B cell (primary cell): Measurements from ENCODE around the gene KCNE3. TPM values are rescaled to one million over a fixed set of nuclear protein-coding genes. Genes with fewer than 3 reads are reported as not detected.

Source experiments
- ATAC-seq: fragments of 200-7000 bp; cut with Tn5 transposase; one replicate; pipeline ENCODE4 v1.10.0; 2021; ENCODE audit warnings: low read depth, mild to moderate bottlenecking, moderate number of reproducible peaks, moderate library complexity
- CTCF ChIA-PET: fragments of 350-600 bp; sonication (Branson Sonifier 250); formaldehyde crosslinking; loops from one replicate; lab custom pipeline; 2021; ENCODE audit warnings: antibody characterized with exemption, inconsistent platforms; lab: Charles Lee
- POLR2A ChIA-PET: fragments of 350-600 bp; sonication (Branson Sonifier 250); formaldehyde crosslinking; loops from one replicate; lab custom pipeline; 2021; ENCODE audit warnings: antibody characterized with exemption; lab: Charles Lee
- DNase-seq: peaks from one replicate; pipeline ENCODE4 v3.0.0; 2013
- H2AFZ ChIP-seq: 2 replicates; pipeline ENCODE4 v1.6.1; 2012; ENCODE audit warnings: mild to moderate bottlenecking, low read depth, low read length; ENCODE audit not compliant: insufficient read depth, poor library complexity, severe bottlenecking
- H3K27ac ChIP-seq, 2 donors: 1 replicate in 1 of 2; 2 replicates in 1 of 2; pipeline ENCODE4 v1.5.1; 2012 to 2013; ENCODE audit warnings: low read length in 2 of 2, mild to moderate bottlenecking in 2 of 2, moderate library complexity in 1 of 2
- H3K27me3 ChIP-seq, 4 experiments: fragments of 200-600 bp in 1 of 4; sonication (generic) in 1 of 4; replicated peaks in 1 of 4; 1 replicate in 2 of 4; 2 replicates in 2 of 4; pipeline versions ENCODE4 v1.6.1 to v1.7.0; 2013 to 2016; ENCODE audit warnings: low read length in 3 of 4, mild to moderate bottlenecking in 2 of 4, mixed read lengths in 1 of 4, moderate library complexity in 1 of 4; ENCODE audit not compliant: insufficient read depth in 4 of 4, control insufficient read depth in 3 of 4; ENCODE audit errors: control extremely low read depth in 1 of 4
- H3K36me3 ChIP-seq, 2 experiments: replicated peaks in 1 of 2; 1 replicate in 1 of 2; 2 replicates in 1 of 2; pipeline versions ENCODE4 v1.6.1 to v1.7.1; 2013; ENCODE audit warnings: low read length in 1 of 2; ENCODE audit not compliant: insufficient read depth in 2 of 2, control insufficient read depth in 1 of 2; ENCODE audit errors: control extremely low read depth in 1 of 2, extremely low read depth in 1 of 2
- H3K4me1 ChIP-seq, 2 donors: fragments of 200-600 bp in 1 of 2; sonication (generic) in 1 of 2; 1 replicate in 1 of 2; 2 replicates in 1 of 2; pipeline versions ENCODE4 v1.5.1 to v1.6.1; 2013 to 2017; ENCODE audit warnings: low read length in 2 of 2; ENCODE audit not compliant: control insufficient read depth in 2 of 2, insufficient read depth in 2 of 2
- H3K4me2 ChIP-seq: replicated peaks from 2 replicates; pipeline ENCODE3; 2012; ENCODE audit warnings: mild to moderate bottlenecking, low read depth, low read length; ENCODE audit not compliant: poor library complexity, severe bottlenecking
- H3K4me3 ChIP-seq, 5 experiments: fragments of 200-600 bp in 1 of 5; sonication (generic) in 1 of 5; 1 replicate in 3 of 5; 2 replicates in 2 of 5; pipeline versions ENCODE4 v1.5.1 to v1.7.0; 2011 to 2016; ENCODE audit warnings: low read length in 4 of 5, mild to moderate bottlenecking in 4 of 5, low read depth in 2 of 5, control low read depth in 1 of 5, moderate library complexity in 1 of 5; ENCODE audit not compliant: insufficient read depth in 1 of 5; ENCODE audit errors: control extremely low read depth in 1 of 5, extremely low read depth in 1 of 5
- H3K79me2 ChIP-seq: fragments of 200-600 bp; sonication (generic); one replicate; pipeline ENCODE4 v1.6.0; 2016; ENCODE audit warnings: low read length; ENCODE audit not compliant: control insufficient read depth, insufficient read depth
- H3K9ac ChIP-seq: fragments of 200-600 bp; sonication (generic); 2 replicates; pipeline ENCODE4 v1.6.1; 2017; ENCODE audit warnings: mild to moderate bottlenecking, low read length, moderate library complexity
- H3K9me3 ChIP-seq, 3 donors: one replicate each; pipeline versions ENCODE4 v1.6.1 to v1.7.1; 2013; ENCODE audit warnings: low read length in 2 of 3; ENCODE audit not compliant: control insufficient read depth in 2 of 3, insufficient read depth in 1 of 3; ENCODE audit errors: control extremely low read depth in 1 of 3
- H4K20me1 ChIP-seq: 2 replicates; pipeline ENCODE4 v1.6.0; 2012; ENCODE audit warnings: mild to moderate bottlenecking, low read length; ENCODE audit not compliant: insufficient read depth, control insufficient read depth, poor library complexity, severe bottlenecking
- H3K27ac Mint-ChIP-seq: one replicate; pipeline ENCODE4 v1.8.0; 2021; ENCODE audit warnings: mixed read lengths
- H3K27me3 Mint-ChIP-seq: one replicate; pipeline ENCODE4 v1.8.0; 2021; ENCODE audit warnings: mixed read lengths
- H3K4me1 Mint-ChIP-seq: one replicate; pipeline ENCODE4 v1.8.0; 2021; ENCODE audit warnings: mixed read lengths
- H3K4me3 Mint-ChIP-seq: one replicate; pipeline ENCODE4 v1.8.0; 2021; ENCODE audit warnings: mixed read lengths
- H3K9me3 Mint-ChIP-seq: one replicate; pipeline ENCODE4 v1.8.0; 2022; ENCODE audit warnings: mixed read lengths; ENCODE audit not compliant: insufficient read depth
- CTCF ChIP-seq: fragments of 200-600 bp; IDR thresholded peaks from one replicate; pipeline ENCODE4 v1.8.0; 2022; ENCODE audit warnings: antibody characterized with exemption, mild to moderate bottlenecking
- EZH2 ChIP-seq: IDR thresholded peaks from 2 replicates; pipeline ENCODE4 v1.6.1; 2012; ENCODE audit warnings: borderline replicate concordance, low read depth, mild to moderate bottlenecking, moderate library complexity, low read length; ENCODE audit not compliant: insufficient read depth, poor library complexity, severe bottlenecking
- WGBS: methylation state at CpG from one replicate; pipeline ENCODE4 v1.1.5; 2013; ENCODE audit warnings: missing lambda C conversion rate; ENCODE audit not compliant: insufficient coverage; 5-methylcytosine and 5-hydroxymethylcytosine counted together
- intact Hi-C: fragments of 100-400 bp; cut with micrococcal nuclease; formaldehyde crosslinking; loops from one replicate; pipeline ENCODE4 v1.10.0; 2022
- polyA plus RNA-seq: library from polyadenylated mRNA; depleted of rRNA; stranded (reverse); fragments of >200 nt; gene quantifications from 2 replicates; pipeline ENCODE4 v1.2.3, GENCODE V29; 2012
- total RNA-seq, 2 donors: library from RNA; stranded (reverse); fragments of 120-200 nt in 1 of 2; gene quantifications; 1 replicate in 1 of 2; 2 replicates in 1 of 2; pipeline versions ENCODE4 v1.2.3 to v1.2.4, GENCODE V29; 2013 to 2022

KCNE3 gene
- total and polyA plus RNA-seq, 2 donors (not counting 1 experiment from before 2014, with no cell fraction given), result 0.85 TPM; not detected in 1

DNA sequence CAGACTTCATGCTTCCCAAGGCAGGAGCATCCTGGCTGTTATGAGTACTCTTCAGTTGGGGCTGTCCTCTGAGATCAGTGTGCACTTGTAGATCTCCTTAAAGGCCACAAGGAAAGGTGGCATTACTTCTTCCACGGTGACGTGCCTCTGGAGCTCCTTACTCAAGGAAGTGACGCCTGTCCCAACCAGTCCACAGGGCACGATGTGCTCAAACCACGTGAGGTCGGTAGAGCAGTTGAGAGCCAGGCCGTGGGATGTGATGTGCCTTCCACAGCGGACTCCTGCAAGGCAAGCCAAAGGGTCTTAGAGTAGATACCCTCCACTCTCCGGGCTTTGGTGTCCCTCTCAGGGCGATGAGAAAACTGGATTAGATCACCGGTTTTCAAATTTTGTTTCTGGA is 24.7 kb upstream of the KCNE3 start:
- no peaks in the 10 kb centered on the region for H3K27me3 Mint-ChIP-seq

More for the DNA sequence above, 24.7 kb upstream of the KCNE3 start:
- Histone ChIP-seq H3K79me2 (no peaks in the 10 kb centered on the region), H3K36me3 (no peaks in the 10 kb centered on the region), H3K4me1 (peaks cover 7 to 14% of the 10 kb centered on the region in 2 donors), H3K9ac (no peak overlapping the region), H3K4me2 (no peak overlapping the region), H3K9me3 (no peaks in the 10 kb centered on the region), H4K20me1 (no peaks in the 10 kb centered on the region), H3K27ac (no peak overlapping the region), H2AFZ (no peak overlapping the region), H3K27me3 (no peaks in the 10 kb centered on the region), H3K4me3 (no peak overlapping the region)
- TF ChIP-seq EZH2 (no peak), CTCF (no peak)
- CTCF ChIA-PET, result interaction anchor here (2.8 kb wide), 1 partner anchor 39 kb away, joined by 17 read pairs; no protein-coding TSS in a partner anchor
- intact Hi-C loops, result loop anchor here (5.0 to 10.0 kb wide), 3 partner anchors 455 to 1743 kb away; partner anchors contain the start of genes SPCS2 and XRRA1
- peak overlapping the region; percentile 66 for H3K4me3 Mint-ChIP-seq
- peak overlapping the region; percentile 54 for H3K27ac Mint-ChIP-seq
- no peak for ATAC-seq
- H3K9me3 Mint-ChIP-seq, result no peaks in the 10 kb centered on the region
- POLR2A ChIA-PET, result interaction anchor here (1.1 kb wide), 1 partner anchor 91 kb away, joined by 3 read pairs; no protein-coding TSS in a partner anchor
- DNase-seq, result peak; percentile 18
- 95% methylated on average over 11 of the region's 11 CpGs for WGBS
- peaks cover 13% of the 10 kb centered on the region for H3K4me1 Mint-ChIP-seq
